NCI-H1092 (cell line): ENCODE measurements around the gene MRTFA.
"Not testable (repeated sequence)": the region's sequence is repeated elsewhere in the genome, so short reads cannot be mapped to it uniquely, and the experiment has no call there.

Source experiments
- DNase-seq: peaks from one replicate; lab custom pipeline; 2025; lab: John Stamatoyannopoulos, UW

The MRTFA gene

GRCh38 chr22:40521046-40521445, 115.5 kb downstream of the MRTFA start:
- no peak for DNase-seq

GRCh38 chr22:40520562-40520961, 116.0 kb downstream of the MRTFA start:
- no peak for DNase-seq

- no peak for DNase-seq
These were observed 116.6 kb downstream of the MRTFA start for GRCh38 chr22:40519948-40520331.

- no peak for DNase-seq
These were observed 117.1 kb downstream of the MRTFA start for GRCh38 chr22:40519284-40519947.

- no peak for DNase-seq
These were observed 117.7 kb downstream of the MRTFA start for GRCh38 chr22:40518840-40519239.

GRCh38 chr22:40517631-40518030, 118.9 kb downstream of the MRTFA start:
- DNase-seq = no peak

- no peak for DNase-seq
These were observed 120.1 kb downstream of the MRTFA start for GRCh38 chr22:40516416-40516815.

- DNase-seq = no peak
These were observed 123.9 kb downstream of the MRTFA start for GRCh38 chr22:40512426-40513136.

- no peak for DNase-seq
These were observed 124.9 kb downstream of the MRTFA start for GRCh38 chr22:40511604-40512003.

- DNase-seq = no peak
These were observed 125.7 kb downstream of the MRTFA start for GRCh38 chr22:40510631-40511364.

GRCh38 chr22:40509401-40510134, 127.0 kb downstream of the MRTFA start:
- no peak for DNase-seq

- not testable (repeated sequence) for DNase-seq
These were observed 128.5 kb downstream of the MRTFA start for GRCh38 chr22:40508046-40508445.

GRCh38 chr22:40507491-40507890, 129.0 kb downstream of the MRTFA start:
- no peak for DNase-seq

GRCh38 chr22:40506762-40507161, 129.8 kb downstream of the MRTFA start:
- no peak for DNase-seq

- DNase-seq = no peak
These were observed 132.0 kb downstream of the MRTFA start for GRCh38 chr22:40504285-40505249.

GRCh38 chr22:40502919-40503318, 133.6 kb downstream of the MRTFA start:
- DNase-seq = no peak

GRCh38 chr22:40500465-40500786, 136.1 kb downstream of the MRTFA start:
- DNase-seq = not testable (repeated sequence)

- DNase-seq = no peak
These were observed 137.3 kb downstream of the MRTFA start for GRCh38 chr22:40499209-40499623.

- no peak for DNase-seq
These were observed 137.9 kb downstream of the MRTFA start for GRCh38 chr22:40498420-40499208.

GRCh38 chr22:40493441-40493840, 143.1 kb downstream of the MRTFA start:
- DNase-seq = no peak
